ENCODE data around the gene HAPSTR1.

The HAPSTR1 gene

GRCh38 chr16:9079430-9079812 lies 12.0 kb upstream of the HAPSTR1 start (continued):
- no peak for TF ChIP-seq PRDM4 (tag by site-specific recombination; IDR thresholded peaks at IDR 0.05)
- no peak for TF ChIP-seq ZNF670 (tag by site-specific recombination; IDR thresholded peaks at IDR 0.05; ENCODE audit: low read depth)
- TF ChIP-seq ZNF2 (tag by site-specific recombination; IDR thresholded peaks at IDR 0.05), result no peak
- no peak for TF ChIP-seq KLF7 (tag by site-specific recombination; IDR thresholded peaks at IDR 0.05; ENCODE audit: borderline replicate concordance)
- TF ChIP-seq GLIS2 (tag by site-specific recombination; IDR thresholded peaks at IDR 0.05), result no peak
- no peak for TF ChIP-seq PRDM10 (tag by site-specific recombination; IDR thresholded peaks at IDR 0.05)

- H3K9me3 ChIP-seq (ENCODE audit: control insufficient read depth, insufficient read depth, low read depth, low read length), result no peaks in the 10 kb centered on the region
- ChIA-PET CTCF (no interaction called here), POLR2A (interaction anchor here (6.2 kb wide), 1 partner anchor 11 kb away, joined by 76 read pairs; the partner anchor contains the start of gene HAPSTR1)
- no peaks in the 10 kb centered on the region for H3K36me3 ChIP-seq (ENCODE audit: control insufficient read depth in 2 of 2, insufficient read depth in 1 of 2, low read length in 2 of 2)
- H3K4me1 ChIP-seq (ENCODE audit: control insufficient read depth, insufficient read depth, low read length), result no peaks in the 10 kb centered on the region
- no peak overlapping the region for H3K27ac ChIP-seq (ENCODE audit: extremely low read depth, low read depth, low read length)
- H3K4me3 ChIP-seq (ENCODE audit: low read depth, low read length), result no peak overlapping the region
- TF ChIP-seq ZNF529 (tag by site-specific recombination; IDR thresholded peaks at IDR 0.05; ENCODE audit: insufficient replicate concordance), result no peak
- no peak for TF ChIP-seq ZNF830 (tag by site-specific recombination; IDR thresholded peaks at IDR 0.05; ENCODE audit: low read depth)
- TF ChIP-seq ZNF792 (tag by site-specific recombination; IDR thresholded peaks at IDR 0.05), result no peak
- TF ChIP-seq ZEB2 (tag by site-specific recombination; IDR thresholded peaks at IDR 0.05), result no peak
- no peak for TF ChIP-seq KLF17 (tag by site-specific recombination; IDR thresholded peaks at IDR 0.05)
- TF ChIP-seq ZNF560 (tag by site-specific recombination; IDR thresholded peaks at IDR 0.05; ENCODE audit: borderline replicate concordance), result no peak
- TF ChIP-seq PRDM2 (tag by site-specific recombination; IDR thresholded peaks at IDR 0.05; ENCODE audit: borderline replicate concordance), result no peak
- no peak for TF ChIP-seq ZSCAN18 (tag by site-specific recombination; IDR thresholded peaks at IDR 0.05)
- no peak for TF ChIP-seq OVOL3 (tag by site-specific recombination; IDR thresholded peaks at IDR 0.05)
- no peak for TF ChIP-seq ZNF639 (tag by site-specific recombination; IDR thresholded peaks at IDR 0.05)
- TF ChIP-seq ZNF26 (tag by site-specific recombination; IDR thresholded peaks at IDR 0.05), result no peak
- no peak for TF ChIP-seq ZSCAN16 (tag by site-specific recombination; IDR thresholded peaks at IDR 0.05)
These were observed 10.3 kb upstream of the HAPSTR1 start for GRCh38 chr16:9081158-9081557.

Data from HEK293 (cell line).